ENCODE results near the gene AP2M1.

DNA sequence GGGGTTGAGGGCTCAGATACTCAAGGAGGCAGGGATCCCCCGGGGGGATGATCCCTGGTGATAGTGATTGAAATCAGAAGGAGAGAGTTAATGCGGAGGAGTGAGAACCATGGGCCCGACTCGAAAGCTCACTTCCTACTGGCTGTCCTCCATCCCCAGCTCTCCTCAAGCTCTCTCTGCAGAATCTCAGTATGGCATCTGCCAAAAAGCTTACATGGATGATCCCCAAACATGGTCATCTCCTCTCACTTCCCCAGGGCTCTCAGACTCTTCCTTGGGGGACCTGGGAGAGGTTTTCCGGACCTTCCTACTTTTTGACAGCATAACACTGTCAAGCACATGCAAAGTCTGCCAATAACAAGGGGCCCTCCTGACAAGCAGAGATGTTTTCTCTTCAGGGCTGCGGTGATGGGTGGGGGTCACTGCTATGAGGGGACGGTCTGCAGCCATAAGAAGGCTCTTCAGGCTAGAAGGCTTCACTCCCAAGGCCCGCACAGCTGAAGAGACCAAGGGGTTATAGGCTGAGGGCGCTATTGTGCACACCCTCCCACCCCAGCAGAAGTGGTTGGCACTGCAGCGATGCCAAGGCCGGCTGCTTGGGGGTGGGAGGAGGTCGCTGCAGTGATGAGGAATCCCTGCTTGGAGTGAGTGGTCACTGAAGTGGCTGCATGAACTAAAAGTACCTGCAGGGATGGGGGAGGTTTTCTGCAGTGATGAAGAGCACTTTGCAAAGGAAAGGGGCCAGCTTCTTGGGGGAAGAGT, 53.9 kb downstream of the AP2M1 start:
- no peak for TF ChIP-seq POLR2AphosphoS5 (IDR thresholded peaks at IDR 0.05)
- TF ChIP-seq, protein P1, sequence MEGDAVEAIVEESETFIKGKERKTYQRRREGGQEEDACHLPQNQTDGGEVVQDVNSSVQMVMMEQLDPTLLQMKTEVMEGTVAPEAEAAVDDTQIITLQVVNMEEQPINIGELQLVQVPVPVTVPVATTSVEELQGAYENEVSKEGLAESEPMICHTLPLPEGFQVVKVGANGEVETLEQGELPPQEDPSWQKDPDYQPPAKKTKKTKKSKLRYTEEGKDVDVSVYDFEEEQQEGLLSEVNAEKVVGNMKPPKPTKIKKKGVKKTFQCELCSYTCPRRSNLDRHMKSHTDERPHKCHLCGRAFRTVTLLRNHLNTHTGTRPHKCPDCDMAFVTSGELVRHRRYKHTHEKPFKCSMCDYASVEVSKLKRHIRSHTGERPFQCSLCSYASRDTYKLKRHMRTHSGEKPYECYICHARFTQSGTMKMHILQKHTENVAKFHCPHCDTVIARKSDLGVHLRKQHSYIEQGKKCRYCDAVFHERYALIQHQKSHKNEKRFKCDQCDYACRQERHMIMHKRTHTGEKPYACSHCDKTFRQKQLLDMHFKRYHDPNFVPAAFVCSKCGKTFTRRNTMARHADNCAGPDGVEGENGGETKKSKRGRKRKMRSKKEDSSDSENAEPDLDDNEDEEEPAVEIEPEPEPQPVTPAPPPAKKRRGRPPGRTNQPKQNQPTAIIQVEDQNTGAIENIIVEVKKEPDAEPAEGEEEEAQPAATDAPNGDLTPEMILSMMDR (IDR thresholded peaks at IDR 0.05) = no peak

Measured in upper lobe of left lung (tissue), 4 donors.